Activated T-helper 1 cell treated with anti-CD3 and anti-CD28 coated beads, Interleukin-12 subunit alpha, Interleukin-12 subunit beta, Interleukin-2, Interleukin-4 antibody, amounts not matched to agents 30 ng/mL and 10 ng/mL and 1 ng/mL, durations not matched to agents 14 hours and 24 hours and 36 hours (primary cell): ENCODE results near the gene ZMIZ2. TPM values are rescaled to one million over a fixed set of nuclear protein-coding genes. Genes with fewer than 3 reads are reported as not detected.
"Not testable (repeated sequence)": the region's sequence is repeated elsewhere in the genome, so short reads cannot be mapped to it uniquely, and the experiment has no call there.

Experiments used
- DNase-seq: peaks from one replicate; pipeline ENCODE4 v3.0.0; 2021; ENCODE audit warnings: low spot score
- H3K27ac Mint-ChIP-seq: one replicate; pipeline ENCODE4 v1.8.0; 2021; ENCODE audit warnings: mild to moderate bottlenecking, mixed read lengths
- H3K27me3 Mint-ChIP-seq: one replicate; pipeline ENCODE4 v1.8.0; 2022; ENCODE audit warnings: mild to moderate bottlenecking, moderate library complexity, mixed read lengths; ENCODE audit not compliant: insufficient read depth
- H3K36me3 Mint-ChIP-seq: one replicate; pipeline ENCODE4 v1.8.0; 2021; ENCODE audit warnings: low read depth, mixed read lengths
- H3K4me1 Mint-ChIP-seq: one replicate; pipeline ENCODE4 v1.8.0; 2021; ENCODE audit warnings: low read depth, mixed read lengths
- H3K4me3 Mint-ChIP-seq: one replicate; pipeline ENCODE4 v1.8.0; 2021; ENCODE audit warnings: mild to moderate bottlenecking, moderate library complexity, mixed read lengths
- H3K9me3 Mint-ChIP-seq: one replicate; pipeline ENCODE4 v1.8.0; 2021; ENCODE audit warnings: mixed read lengths
- intact Hi-C: fragments of 100-400 bp; cut with micrococcal nuclease; formaldehyde crosslinking; loops from one replicate; pipeline ENCODE4 v1.15.1; 2024
- total RNA-seq: library from RNA; stranded (reverse); gene quantifications from 2 replicates; pipeline ENCODE4 v1.2.3, GENCODE V29; 2022

Gene ZMIZ2
- total RNA-seq, 1 donor from 2014 or later: 123 TPM

DNA sequence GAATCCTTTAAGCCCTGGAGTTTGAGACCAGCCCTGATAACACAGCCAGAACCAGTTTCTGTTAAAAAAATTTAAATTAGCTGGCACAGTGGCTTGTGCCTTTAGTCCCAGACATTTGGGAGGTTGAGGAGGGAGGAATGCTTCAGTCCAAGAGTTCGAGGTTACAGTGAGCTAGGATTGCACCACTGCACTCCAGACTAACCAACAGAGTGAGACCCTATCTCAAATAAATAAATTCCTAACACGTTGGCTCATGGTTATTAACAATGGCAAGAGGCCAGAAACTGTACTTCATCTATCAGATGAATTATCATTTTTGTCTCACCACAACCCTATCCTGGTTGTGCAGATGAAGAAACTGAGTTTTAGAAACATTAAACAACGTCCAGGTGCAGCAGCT, 45.7 kb downstream of the ZMIZ2 start:
- Mint-ChIP-seq H3K36me3 (peaks cover 19% of the 10 kb centered on the region), H3K27me3 (no peaks in the 10 kb centered on the region), H3K27ac (no peak overlapping the region), H3K4me1 (peaks cover 16% of the 10 kb centered on the region), H3K4me3 (no peak overlapping the region), H3K9me3 (no peaks in the 10 kb centered on the region)
- intact Hi-C loops: no loop called here
- no peak for DNase-seq

DNA sequence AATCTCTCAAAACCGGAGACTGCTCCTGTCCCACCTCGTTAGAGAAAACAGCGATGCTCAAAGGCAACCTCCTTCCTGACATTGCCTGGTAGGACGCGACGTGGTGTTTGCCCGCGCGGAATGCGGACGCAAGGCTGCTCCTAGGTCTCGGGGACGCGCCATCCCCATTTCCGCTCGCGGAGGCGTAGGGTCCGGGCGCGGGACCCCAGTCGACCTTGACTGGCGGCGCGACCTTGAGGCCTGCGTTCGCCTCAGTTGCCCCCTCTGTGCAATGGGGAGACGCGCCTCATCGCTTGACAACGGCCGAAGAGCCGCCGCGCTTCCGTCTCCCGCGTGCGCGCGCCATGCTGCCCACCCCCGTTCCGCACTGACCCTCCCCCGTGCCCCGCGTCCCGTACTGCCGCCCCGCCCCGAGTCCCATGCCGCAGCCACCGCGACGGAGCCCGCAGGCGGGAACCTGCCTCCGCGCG, 47.4 kb downstream of the ZMIZ2 start:
- Mint-ChIP-seq H3K4me1 (peaks cover 26% of the 10 kb centered on the region), H3K4me3 (peak overlapping the region; percentile 94), H3K27me3 (no peaks in the 10 kb centered on the region), H3K36me3 (peaks cover 35% of the 10 kb centered on the region), H3K27ac (peak overlapping the region; percentile 93), H3K9me3 (no peaks in the 10 kb centered on the region)
- DNase-seq: no peak
- intact Hi-C loops: loop anchor here (1.0 to 2.0 kb wide), 14 partner anchors 48 to 714 kb away; partner anchors contain the start of genes MYO1G, OGDH, POLD2 and POLM

DNA sequence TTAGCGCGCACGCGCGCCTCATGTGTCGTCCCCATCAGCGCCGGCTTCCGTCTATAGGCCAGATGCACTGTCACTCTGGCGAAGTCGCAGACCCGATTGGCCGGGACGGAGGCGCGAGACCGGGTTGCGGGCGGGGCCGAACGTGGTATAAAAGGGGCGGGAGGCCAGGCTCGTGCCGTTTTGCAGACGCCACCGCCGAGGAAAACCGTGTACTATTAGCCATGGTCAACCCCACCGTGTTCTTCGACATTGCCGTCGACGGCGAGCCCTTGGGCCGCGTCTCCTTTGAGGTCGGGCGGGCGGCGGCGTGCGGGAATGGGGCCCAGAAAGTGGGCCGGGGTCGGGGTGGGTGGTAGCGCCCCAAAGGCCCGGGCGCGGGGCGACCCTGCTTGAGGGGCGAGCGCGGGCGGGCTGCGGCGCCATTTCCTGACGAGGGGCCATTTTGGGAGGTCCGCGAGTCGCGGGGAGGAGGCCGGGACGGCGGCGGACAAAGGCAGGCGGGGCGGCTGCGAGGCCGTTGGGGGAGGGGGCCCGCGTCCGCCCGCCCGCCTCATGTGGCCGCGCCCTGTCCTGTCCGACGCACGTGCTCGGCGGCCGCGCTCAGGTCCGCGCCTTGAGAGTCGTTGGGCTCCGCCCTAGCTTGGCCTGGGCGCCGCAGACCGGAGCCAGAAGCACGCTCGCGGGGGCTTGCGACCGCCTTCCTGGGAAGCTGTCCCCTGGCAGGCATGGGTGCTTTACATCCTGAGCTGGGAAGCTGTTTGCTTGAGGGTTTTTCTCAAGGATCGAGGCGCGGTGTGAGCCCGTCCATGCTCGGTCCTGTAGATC, 48.1 kb downstream of the ZMIZ2 start, which contains the start of gene PPIA:
TSS of gene PPIA (plus strand) at position 178 of the 825 bp plus-strand sequence. CDS start at position 222, 44 bp downstream.
- peak; percentile 99 for DNase-seq
- intact Hi-C loops: loop anchor here (1.0 to 2.0 kb wide), 16 partner anchors 48 to 714 kb away; partner anchors contain the start of genes H2AZ2, MYO1G, OGDH and POLD2
- Mint-ChIP-seq H3K9me3 (no peaks in the 10 kb centered on the region), H3K36me3 (peaks cover 42% of the 10 kb centered on the region), H3K27ac (peak within 1 kb of the TSS; percentile 94), H3K4me1 (peaks cover 32% of the 10 kb centered on the region), H3K4me3 (peak within 1 kb of the TSS; percentile 94), H3K27me3 (no peaks in the 10 kb centered on the region)

DNA sequence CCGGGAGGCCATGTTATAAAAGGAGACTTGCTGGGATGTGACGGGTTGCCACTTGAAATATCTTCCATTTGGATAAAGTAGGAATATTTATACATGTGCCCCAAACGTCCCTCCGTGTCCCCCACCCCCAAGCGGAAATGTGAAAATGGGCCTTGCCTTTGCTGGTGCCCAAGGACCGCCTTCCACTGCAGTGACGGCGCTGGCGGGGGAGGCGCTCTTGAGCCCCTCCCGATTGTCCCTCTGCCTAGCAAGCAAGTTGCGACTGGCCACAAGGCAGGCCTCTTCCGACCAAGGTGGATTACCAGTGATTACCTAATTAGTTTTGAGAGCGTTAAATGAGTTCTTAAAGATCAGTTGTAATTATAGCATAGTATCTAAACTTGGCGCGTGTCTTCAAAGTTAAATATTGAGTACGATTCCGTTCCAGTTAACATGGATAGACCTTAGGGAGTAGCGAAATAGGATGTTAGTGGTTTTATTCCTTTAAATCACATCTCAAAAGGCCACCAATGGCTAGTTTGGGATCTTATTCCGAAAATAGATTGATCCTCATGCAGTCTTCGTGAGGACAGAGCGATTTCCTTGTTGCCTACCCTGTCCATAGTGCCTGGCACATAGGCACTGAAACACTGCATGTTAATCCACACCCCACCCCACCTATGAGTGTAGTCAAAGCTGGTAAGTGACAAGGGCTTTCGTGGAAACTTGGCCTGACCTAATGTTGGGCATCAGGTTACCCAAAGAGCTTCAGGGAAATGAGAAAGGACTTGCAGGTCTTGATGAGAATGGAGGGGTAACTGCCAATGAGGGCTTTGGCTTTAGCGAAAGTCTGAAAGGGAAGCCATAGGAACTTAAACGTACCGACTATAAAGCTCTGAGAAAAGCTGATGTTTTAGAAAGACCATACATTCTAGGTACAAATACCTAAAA, 48.9 kb downstream of the ZMIZ2 start:
- Mint-ChIP-seq H3K36me3 (peaks cover 48% of the 10 kb centered on the region), H3K27me3 (no peaks in the 10 kb centered on the region), H3K4me1 (peaks cover 34% of the 10 kb centered on the region), H3K27ac (peak overlapping the region; percentile 94), H3K9me3 (no peaks in the 10 kb centered on the region), H3K4me3 (peak overlapping the region; percentile 94)
- intact Hi-C loops: loop anchor here (1.0 to 2.0 kb wide), 8 partner anchors 51 to 675 kb away; partner anchors contain the start of genes H2AZ2, MYO1G, POLD2 and TBRG4
- DNase-seq: peak; percentile 81

DNA sequence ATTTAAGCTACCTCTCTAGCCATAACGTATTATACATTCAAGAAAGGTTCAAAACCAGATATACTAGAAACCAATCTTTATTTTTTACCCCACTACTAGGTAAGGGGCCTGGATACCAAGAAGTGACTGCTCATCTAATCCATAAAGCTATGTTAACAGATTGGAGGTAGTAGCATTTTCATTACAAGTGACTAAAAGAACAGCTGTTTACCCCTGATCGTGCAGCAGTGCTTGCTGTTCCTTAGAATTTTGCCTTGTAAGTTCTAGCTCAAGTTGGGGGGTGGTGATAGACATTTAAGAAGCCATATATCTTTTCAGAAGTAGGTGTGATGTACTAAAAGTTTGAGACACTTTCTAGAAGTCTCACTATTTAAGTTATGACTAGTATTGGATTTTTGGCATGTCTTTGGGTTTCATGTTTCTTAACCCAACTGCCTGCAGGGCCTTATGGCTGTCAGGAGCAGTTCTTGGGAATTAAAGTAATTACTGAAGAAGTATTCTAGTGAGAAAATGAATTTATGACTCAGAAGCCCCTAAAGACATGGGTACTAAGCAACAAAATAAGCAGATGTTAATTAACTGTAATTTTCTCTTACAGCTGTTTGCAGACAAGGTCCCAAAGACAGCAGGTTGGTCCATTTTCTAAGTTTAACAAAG, 50.1 kb downstream of the ZMIZ2 start:
- H3K36me3 Mint-ChIP-seq: peaks cover 57% of the 10 kb centered on the region
- no peaks in the 10 kb centered on the region for H3K27me3 Mint-ChIP-seq
- no peak for DNase-seq
- peak overlapping the region; percentile 94 for H3K4me3 Mint-ChIP-seq
- intact Hi-C loops: loop anchor here (1.0 kb wide), 1 partner anchor 117 kb away; no protein-coding TSS in a partner anchor
- peaks cover 34% of the 10 kb centered on the region for H3K4me1 Mint-ChIP-seq
- H3K27ac Mint-ChIP-seq: peak overlapping the region; percentile 50
- H3K9me3 Mint-ChIP-seq: no peaks in the 10 kb centered on the region

DNA sequence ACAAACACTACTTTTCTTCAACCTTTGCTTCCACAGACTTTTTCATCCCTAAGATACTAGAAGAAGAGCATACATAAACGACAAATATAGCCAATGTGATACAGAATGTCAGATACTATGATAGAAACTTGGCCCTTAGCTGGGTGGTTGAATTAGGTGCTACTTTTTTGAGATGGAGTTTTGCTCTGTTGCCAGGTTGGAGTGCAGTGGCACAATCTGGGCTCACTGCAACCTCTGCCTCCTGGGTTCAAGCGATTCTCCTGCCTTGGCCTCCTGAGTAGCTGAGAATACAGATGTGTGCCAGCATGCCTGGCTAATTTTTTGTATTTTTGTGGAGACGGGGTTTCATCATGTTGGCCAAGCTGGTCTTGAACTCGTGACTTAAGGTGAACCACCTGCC, 51.3 kb downstream of the ZMIZ2 start:
- Mint-ChIP-seq H3K4me3 (peak overlapping the region; percentile 12), H3K27me3 (no peaks in the 10 kb centered on the region), H3K27ac (peak overlapping the region; percentile 4), H3K4me1 (peaks cover 34% of the 10 kb centered on the region), H3K9me3 (no peaks in the 10 kb centered on the region), H3K36me3 (peaks cover 57% of the 10 kb centered on the region)
- no peak for DNase-seq
- intact Hi-C loops: no loop called here

DNA sequence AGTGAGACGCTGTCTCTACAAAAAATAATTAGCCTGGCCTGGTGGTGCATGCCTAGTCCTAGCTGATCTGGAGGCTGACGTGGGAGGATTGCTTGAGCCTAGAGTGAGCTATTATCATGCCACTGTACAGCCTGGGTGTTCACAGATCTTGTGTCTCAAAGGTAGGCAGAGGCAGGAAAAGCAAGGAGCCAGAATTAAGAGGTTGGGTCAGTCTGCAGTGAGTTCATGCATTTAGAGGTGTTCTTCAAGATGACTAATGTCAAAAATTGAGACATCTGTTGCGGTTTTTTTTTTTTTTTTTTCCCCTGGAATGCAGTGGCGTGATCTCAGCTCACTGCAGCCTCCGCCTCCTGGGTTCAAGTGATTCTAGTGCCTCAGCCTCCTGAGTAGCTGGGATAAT, 53.2 kb downstream of the ZMIZ2 start:
- H3K4me3 Mint-ChIP-seq: peak overlapping the region; percentile 30
- H3K27ac Mint-ChIP-seq: no peak overlapping the region
- peaks cover 34% of the 10 kb centered on the region for H3K4me1 Mint-ChIP-seq
- DNase-seq: no peak
- H3K27me3 Mint-ChIP-seq: no peaks in the 10 kb centered on the region
- H3K36me3 Mint-ChIP-seq: peaks cover 57% of the 10 kb centered on the region
- intact Hi-C loops: no loop called here
- no peaks in the 10 kb centered on the region for H3K9me3 Mint-ChIP-seq

DNA sequence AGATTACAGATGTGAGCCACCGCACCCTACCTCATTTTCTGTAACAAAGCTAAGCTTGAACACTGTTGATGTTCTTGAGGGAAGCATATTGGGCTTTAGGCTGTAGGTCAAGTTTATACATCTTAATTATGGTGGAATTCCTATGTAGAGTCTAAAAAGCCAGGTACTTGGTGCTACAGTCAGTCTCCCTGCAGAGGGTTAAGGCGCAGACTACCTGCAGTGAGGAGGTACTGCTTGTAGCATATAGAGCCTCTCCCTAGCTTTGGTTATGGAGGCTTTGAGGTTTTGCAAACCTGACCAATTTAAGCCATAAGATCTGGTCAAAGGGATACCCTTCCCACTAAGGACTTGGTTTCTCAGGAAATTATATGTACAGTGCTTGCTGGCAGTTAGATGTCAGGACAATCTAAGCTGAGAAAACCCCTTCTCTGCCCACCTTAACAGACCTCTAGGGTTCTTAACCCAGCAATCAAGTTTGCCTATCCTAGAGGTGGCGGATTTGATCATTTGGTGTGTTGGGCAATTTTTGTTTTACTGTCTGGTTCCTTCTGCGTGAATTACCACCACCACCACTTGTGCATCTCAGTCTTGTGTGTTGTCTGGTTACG, 53.9 kb downstream of the ZMIZ2 start:
- intact Hi-C loops: no loop called here
- peaks cover 51% of the 10 kb centered on the region for H3K36me3 Mint-ChIP-seq
- H3K9me3 Mint-ChIP-seq: no peaks in the 10 kb centered on the region
- no peak overlapping the region for H3K27ac Mint-ChIP-seq
- no peak for DNase-seq
- no peaks in the 10 kb centered on the region for H3K27me3 Mint-ChIP-seq
- H3K4me3 Mint-ChIP-seq: no peak overlapping the region
- peaks cover 31% of the 10 kb centered on the region for H3K4me1 Mint-ChIP-seq

DNA sequence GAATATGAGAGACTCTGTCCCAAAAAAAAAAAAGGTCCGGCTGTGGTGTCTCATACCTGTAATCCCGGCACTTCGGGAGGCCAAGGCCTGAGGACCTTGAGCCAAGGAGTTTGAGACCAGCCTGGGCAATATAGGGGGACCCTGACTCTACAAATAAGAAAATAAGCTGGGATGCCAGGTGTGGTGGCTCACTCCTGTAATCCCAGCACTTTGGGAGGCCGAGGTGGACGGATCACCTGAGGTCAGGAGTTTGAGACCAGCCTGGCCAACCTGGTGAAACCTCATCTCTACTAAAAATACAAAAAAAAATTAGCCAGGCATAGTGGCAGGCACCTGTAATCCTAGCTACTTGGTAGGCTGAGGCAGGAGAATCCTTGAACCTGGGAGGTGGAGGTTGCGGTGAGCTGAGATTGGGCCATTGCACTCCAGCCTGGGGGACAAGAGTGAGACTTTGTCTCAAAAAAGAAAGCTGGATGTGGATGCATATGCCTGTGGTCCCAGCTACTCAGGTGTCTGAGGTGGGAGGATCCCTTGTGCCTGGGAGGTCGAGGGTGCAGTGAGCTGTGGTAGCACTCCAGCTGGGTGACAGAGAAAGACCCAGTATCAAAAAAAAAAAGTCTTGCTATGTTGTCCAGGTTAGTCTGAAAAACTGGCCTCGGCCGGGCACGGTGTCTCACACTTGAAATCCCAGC, 55.3 kb downstream of the ZMIZ2 start:
- H3K9me3 Mint-ChIP-seq, intact Hi-C loops, DNase-seq, H3K27me3 Mint-ChIP-seq, H3K4me3 Mint-ChIP-seq, H3K27ac Mint-ChIP-seq: not testable (repeated sequence)
- peaks cover 40% of the 10 kb centered on the region for H3K36me3 Mint-ChIP-seq
- peaks cover 20% of the 10 kb centered on the region for H3K4me1 Mint-ChIP-seq

DNA sequence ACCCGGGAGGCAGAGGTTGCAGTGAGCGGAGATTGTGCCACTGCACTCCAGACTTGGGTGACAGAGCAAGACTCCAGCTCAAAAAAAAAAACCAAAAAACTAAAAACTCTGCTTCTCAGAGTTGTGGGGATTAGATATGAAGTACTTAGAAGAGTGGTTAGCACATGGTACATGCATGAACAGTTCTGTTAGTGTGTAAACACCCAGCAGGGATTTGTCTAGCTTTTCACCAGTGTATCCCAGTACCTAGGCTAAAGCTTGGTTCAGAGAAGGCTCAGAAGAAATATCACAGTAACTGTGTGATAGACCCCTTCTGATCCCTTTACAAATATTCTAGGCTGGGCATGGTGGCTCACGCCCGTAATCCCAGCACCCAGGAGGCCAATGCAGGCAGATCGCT, 57.3 kb downstream of the ZMIZ2 start:
- intact Hi-C loops: no loop called here

DNA sequence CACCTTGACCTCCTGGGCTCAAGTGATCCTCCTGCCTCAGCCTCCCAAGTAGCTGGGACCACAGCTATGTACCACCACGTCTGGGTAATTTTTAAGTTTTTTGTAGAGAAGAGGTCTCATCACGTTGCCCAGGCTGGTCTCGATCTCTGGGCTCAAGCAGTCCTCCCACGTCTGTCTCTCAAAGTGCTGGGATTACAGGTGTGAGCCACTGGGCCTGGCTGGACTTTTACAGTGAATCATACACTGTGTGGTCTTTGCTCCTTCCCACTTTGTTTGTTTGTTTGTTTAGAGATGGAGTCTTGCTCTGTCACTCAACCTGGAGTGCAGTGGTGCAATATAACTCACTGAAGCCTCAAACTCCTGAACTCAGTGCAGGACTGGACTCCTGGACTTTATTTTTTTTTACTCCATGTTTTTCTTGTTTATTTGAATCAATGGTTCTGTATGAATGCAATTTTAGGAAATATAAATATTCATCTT, 60.3 kb downstream of the ZMIZ2 start:
- Mint-ChIP-seq H3K27me3 (no peaks in the 10 kb centered on the region), H3K4me1 (no peaks in the 10 kb centered on the region), H3K9me3 (no peaks in the 10 kb centered on the region), H3K36me3 (no peaks in the 10 kb centered on the region), H3K27ac (no peak overlapping the region), H3K4me3 (no peak overlapping the region)
- DNase-seq: no peak
- intact Hi-C loops: no loop called here

More for the DNA sequence above, 57.3 kb downstream of the ZMIZ2 start:
- no peak for DNase-seq
- H3K4me1 Mint-ChIP-seq: peaks cover 9% of the 10 kb centered on the region
- no peak overlapping the region for H3K27ac Mint-ChIP-seq
- no peak overlapping the region for H3K4me3 Mint-ChIP-seq
- no peaks in the 10 kb centered on the region for H3K9me3 Mint-ChIP-seq
- no peaks in the 10 kb centered on the region for H3K27me3 Mint-ChIP-seq
- peaks cover 23% of the 10 kb centered on the region for H3K36me3 Mint-ChIP-seq
